Fibroblast of lung (primary cell): ENCODE data around the gene CSTA. TPM values are rescaled to one million over a fixed set of nuclear protein-coding genes. Genes with fewer than 3 reads are reported as not detected.
"Not testable (repeated sequence)": the region's sequence is repeated elsewhere in the genome, so short reads cannot be mapped to it uniquely, and the experiment has no call there.

Experiments used
- DNase-seq, 2 donors: peaks; one replicate each; pipeline versions ENCODE4 v3.0.0 to v3.0.0-alpha.2; 2010; ENCODE audit warnings: low read depth in 2 of 2
- H2AFZ ChIP-seq: 2 replicates; pipeline ENCODE4 v1.5.1; 2012; ENCODE audit warnings: low read length, control low read depth, inconsistent platforms
- H3K27ac ChIP-seq: 2 replicates; pipeline ENCODE4 v1.5.1; 2011; ENCODE audit warnings: low read length, control low read depth; ENCODE audit not compliant: insufficient read depth
- H3K27me3 ChIP-seq: 2 replicates; pipeline ENCODE4 v1.5.1; 2011; ENCODE audit warnings: mild to moderate bottlenecking, low read length; ENCODE audit not compliant: control insufficient read depth, insufficient read depth
- H3K36me3 ChIP-seq: 2 replicates; pipeline ENCODE4 v1.5.1; 2011; ENCODE audit warnings: low read length; ENCODE audit not compliant: control insufficient read depth, insufficient read depth
- H3K4me1 ChIP-seq: 2 replicates; pipeline ENCODE4 v1.5.1; 2011; ENCODE audit warnings: low read length; ENCODE audit not compliant: control insufficient read depth, insufficient read depth; ENCODE audit errors: extremely low read depth
- H3K4me2 ChIP-seq: 2 replicates; pipeline ENCODE4 v1.5.1; 2011; ENCODE audit warnings: low read length, control low read depth; ENCODE audit not compliant: insufficient read depth; ENCODE audit errors: extremely low read depth
- H3K4me3 ChIP-seq, 4 experiments: fragments of 200-600 bp in 1 of 4; sonication (generic) in 1 of 4; replicated peaks in 1 of 4; 2 replicates each; pipeline ENCODE4 v1.5.1; 2011 to 2016; ENCODE audit warnings: low read length in 4 of 4, low read depth in 3 of 4, mild to moderate bottlenecking in 3 of 4, control low read depth in 2 of 4, inconsistent platforms in 1 of 4, mixed read lengths in 1 of 4; ENCODE audit not compliant: insufficient read depth in 1 of 4; ENCODE audit errors: control extremely low read depth in 1 of 4
- H3K79me2 ChIP-seq: 2 replicates; pipeline ENCODE4 v1.5.1; 2012; ENCODE audit warnings: mild to moderate bottlenecking, low read length, inconsistent platforms; ENCODE audit not compliant: control insufficient read depth, insufficient read depth
- H3K9ac ChIP-seq: 2 replicates; pipeline ENCODE4 v1.5.1; 2011; ENCODE audit warnings: mild to moderate bottlenecking, low read length, control low read depth; ENCODE audit not compliant: insufficient read depth
- H3K9me3 ChIP-seq: 2 replicates; pipeline ENCODE4 v1.5.1; 2012; ENCODE audit warnings: low read depth, low read length; ENCODE audit not compliant: control insufficient read depth, insufficient read depth
- H4K20me1 ChIP-seq: 2 replicates; pipeline ENCODE4 v1.5.1; 2011; ENCODE audit warnings: low read length; ENCODE audit not compliant: control insufficient read depth, insufficient read depth; ENCODE audit errors: extremely low read depth
- EZH2 ChIP-seq: IDR thresholded peaks from 2 replicates; pipeline ENCODE4 v1.5.1; 2012; ENCODE audit warnings: low read length, control low read depth, mild to moderate bottlenecking; ENCODE audit errors: missing control alignments
- polyA plus RNA-seq, 2 donors: library from polyadenylated mRNA; depleted of rRNA in 1 of 2; stranded (reverse) in 1 of 2; unstranded in 1 of 2; fragments of >200 nt; gene quantifications; 2 replicates each; pipeline ENCODE4 v1.2.1, GENCODE V29; 2011 to 2012; ENCODE audit warnings: missing spikeins in 1 of 2
- total RNA-seq: library from RNA; depleted of rRNA; stranded (reverse); fragments of >200 nt; gene quantifications from 2 replicates; pipeline ENCODE4 v1.2.1, GENCODE V29; 2014
- TF ChIP-seq, protein P1 (sequence below), 2 donors: IDR thresholded peaks in 1 of 2; conservative IDR thresholded peaks in 1 of 2; 1 replicate in 1 of 2; 2 replicates in 1 of 2; pipeline ENCODE4 v1.5.1; 2011 to 2012; ENCODE audit warnings: low read length in 2 of 2, control low read depth in 1 of 2, inconsistent platforms in 1 of 2, low read depth in 1 of 2, mild to moderate bottlenecking in 1 of 2

CSTA gene
- total and polyA plus RNA-seq, 2 donors (not counting 1 experiment from before 2014, with no cell fraction given), result 0.61 to 7.9 TPM

GRCh38 chr3:122362026-122362425 lies 37.0 kb downstream of the CSTA start:
- no peak overlapping the region for H2AFZ ChIP-seq
- H3K4me1 ChIP-seq, result no peaks in the 10 kb centered on the region
- H3K27me3 ChIP-seq, result no peaks in the 10 kb centered on the region
- no peaks in the 10 kb centered on the region for H3K9me3 ChIP-seq
- H3K4me3 ChIP-seq, result no peak overlapping the region
- no peaks in the 10 kb centered on the region for H4K20me1 ChIP-seq
- H3K9ac ChIP-seq, result no peak overlapping the region
- no peak overlapping the region for H3K27ac ChIP-seq
- H3K4me2 ChIP-seq, result no peak overlapping the region
- TF ChIP-seq EZH2, result no peak
- TF ChIP-seq, protein P1, sequence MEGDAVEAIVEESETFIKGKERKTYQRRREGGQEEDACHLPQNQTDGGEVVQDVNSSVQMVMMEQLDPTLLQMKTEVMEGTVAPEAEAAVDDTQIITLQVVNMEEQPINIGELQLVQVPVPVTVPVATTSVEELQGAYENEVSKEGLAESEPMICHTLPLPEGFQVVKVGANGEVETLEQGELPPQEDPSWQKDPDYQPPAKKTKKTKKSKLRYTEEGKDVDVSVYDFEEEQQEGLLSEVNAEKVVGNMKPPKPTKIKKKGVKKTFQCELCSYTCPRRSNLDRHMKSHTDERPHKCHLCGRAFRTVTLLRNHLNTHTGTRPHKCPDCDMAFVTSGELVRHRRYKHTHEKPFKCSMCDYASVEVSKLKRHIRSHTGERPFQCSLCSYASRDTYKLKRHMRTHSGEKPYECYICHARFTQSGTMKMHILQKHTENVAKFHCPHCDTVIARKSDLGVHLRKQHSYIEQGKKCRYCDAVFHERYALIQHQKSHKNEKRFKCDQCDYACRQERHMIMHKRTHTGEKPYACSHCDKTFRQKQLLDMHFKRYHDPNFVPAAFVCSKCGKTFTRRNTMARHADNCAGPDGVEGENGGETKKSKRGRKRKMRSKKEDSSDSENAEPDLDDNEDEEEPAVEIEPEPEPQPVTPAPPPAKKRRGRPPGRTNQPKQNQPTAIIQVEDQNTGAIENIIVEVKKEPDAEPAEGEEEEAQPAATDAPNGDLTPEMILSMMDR (conservative IDR thresholded peaks at IDR 0.05 in 1 of 2, IDR thresholded peaks at IDR 0.05 in 1 of 2; ENCODE audit: low read depth in 1 of 2, low read length in 2 of 2), result no peak
- no peak for DNase-seq
- H3K79me2 ChIP-seq, result no peaks in the 10 kb centered on the region
- peaks cover 5% of the 10 kb centered on the region for H3K36me3 ChIP-seq

DNA sequence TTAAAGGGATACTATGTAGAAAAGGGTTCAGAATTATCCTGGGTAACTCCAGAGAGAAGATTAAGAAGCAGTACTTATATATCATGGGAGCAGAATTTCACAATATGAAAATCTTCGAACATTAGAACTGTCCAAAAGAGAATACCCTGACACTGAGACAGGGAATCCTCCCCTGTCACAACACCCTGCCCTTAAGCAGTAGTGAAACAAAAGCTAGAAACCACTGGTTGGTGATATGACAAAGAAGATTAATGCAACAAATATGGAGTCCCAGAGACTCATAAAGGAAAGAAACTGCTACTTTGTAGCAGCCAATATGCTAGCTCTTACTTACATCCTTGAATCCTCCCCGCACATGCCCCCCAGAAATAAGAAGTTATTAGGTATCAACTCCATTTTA lies 39.4 kb downstream of the CSTA start:
- Histone ChIP-seq H4K20me1 (no peaks in the 10 kb centered on the region), H2AFZ (no peak overlapping the region), H3K27me3 (no peaks in the 10 kb centered on the region), H3K36me3 (peaks cover 7% of the 10 kb centered on the region), H3K9ac (no peak overlapping the region), H3K4me1 (no peaks in the 10 kb centered on the region), H3K4me3 (no peak overlapping the region), H3K9me3 (no peaks in the 10 kb centered on the region), H3K79me2 (no peaks in the 10 kb centered on the region), H3K4me2 (no peak overlapping the region), H3K27ac (no peak overlapping the region)
- TF ChIP-seq, protein P1 (conservative IDR thresholded peaks at IDR 0.05 in 1 of 2, IDR thresholded peaks at IDR 0.05 in 1 of 2; ENCODE audit: low read depth in 1 of 2, low read length in 2 of 2), result no peak
- no peak for TF ChIP-seq EZH2
- DNase-seq, result no peak

- no peaks in the 10 kb centered on the region for H4K20me1 ChIP-seq
- no peaks in the 10 kb centered on the region for H3K79me2 ChIP-seq
- H3K9ac ChIP-seq, result no peak overlapping the region
- no peak overlapping the region for H3K4me2 ChIP-seq
- TF ChIP-seq EZH2, result no peak
- TF ChIP-seq, protein P1 (conservative IDR thresholded peaks at IDR 0.05 in 1 of 2, IDR thresholded peaks at IDR 0.05 in 1 of 2; ENCODE audit: low read depth in 1 of 2, low read length in 2 of 2), result no peak
- H2AFZ ChIP-seq, result no peak overlapping the region
- H3K27me3 ChIP-seq, result no peaks in the 10 kb centered on the region
- no peaks in the 10 kb centered on the region for H3K9me3 ChIP-seq
- no peak for DNase-seq
- no peaks in the 10 kb centered on the region for H3K4me1 ChIP-seq
- peaks cover 7% of the 10 kb centered on the region for H3K36me3 ChIP-seq
- H3K27ac ChIP-seq, result no peak overlapping the region
- no peak overlapping the region for H3K4me3 ChIP-seq
Observed at GRCh38 chr3:122365073-122365472, 40.0 kb downstream of the CSTA start.

DNA sequence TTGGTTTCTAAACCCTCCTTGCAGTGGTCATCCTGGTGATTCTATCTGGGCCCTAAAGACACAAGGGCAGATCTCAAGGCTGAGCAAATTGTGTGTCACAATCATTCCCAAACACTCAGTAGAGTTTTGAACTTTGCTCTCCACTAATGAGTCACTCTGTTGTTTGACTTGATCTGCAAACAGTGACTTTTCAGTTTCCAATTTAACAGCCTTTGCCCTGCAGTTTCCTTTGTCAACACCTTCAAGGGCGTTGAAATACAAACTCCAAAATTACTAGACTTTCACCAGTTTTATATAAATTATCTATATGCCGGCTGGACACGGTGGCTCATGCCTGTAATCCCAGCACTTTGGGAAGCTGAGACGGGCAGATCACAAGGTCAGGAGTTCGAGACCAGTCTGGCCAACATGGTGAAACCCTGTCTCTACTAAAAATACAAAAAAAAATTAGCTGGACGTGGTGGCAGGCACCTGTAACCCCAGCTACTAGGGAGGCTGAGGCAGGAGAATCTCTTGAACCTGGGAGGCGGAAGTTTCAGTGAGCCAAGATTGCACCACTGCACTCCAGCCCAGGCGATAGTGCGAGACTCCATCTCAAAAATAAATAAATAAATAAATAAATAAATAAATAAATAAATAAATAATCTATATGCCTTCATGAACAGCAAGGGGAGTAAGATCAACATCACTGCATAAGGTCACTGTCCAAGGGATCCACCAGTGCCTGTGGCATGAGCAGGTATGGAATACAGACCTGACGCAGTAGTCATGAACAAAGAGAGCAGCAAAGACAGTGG lies 40.7 kb downstream of the CSTA start:
- not testable (repeated sequence) for H3K4me3 ChIP-seq, H3K4me1 ChIP-seq, H3K4me2 ChIP-seq, H3K27ac ChIP-seq, H3K9me3 ChIP-seq, H3K79me2 ChIP-seq, H3K27me3 ChIP-seq, H3K36me3 ChIP-seq, H4K20me1 ChIP-seq, H3K9ac ChIP-seq, H2AFZ ChIP-seq
- peak; percentile 34 to 70 for DNase-seq
